T-helper 2 cell treated with Interferon-gamma antibody and Interleukin-4, amounts not matched to agents 5 μg/mL and 100 μg/mL, for 36 hours (primary cell): ENCODE results near the gene RNF5.
A peak's percentile ranks its signal among the peaks of the same experiment; 100 is the strongest.
"Not testable (repeated sequence)": the region's sequence is repeated elsewhere in the genome, so short reads cannot be mapped to it uniquely, and the experiment has no call there.

ENCODE experiments used
- DNase-seq: peaks from one replicate; pipeline ENCODE4 v3.0.0; 2021; ENCODE audit warnings: low spot score
- H3K27ac Mint-ChIP-seq: one replicate; pipeline ENCODE4 v1.8.0; 2021; ENCODE audit warnings: mild to moderate bottlenecking, mixed read lengths
- H3K27me3 Mint-ChIP-seq: one replicate; pipeline ENCODE4 v1.8.0; 2021; ENCODE audit warnings: low read depth, mixed read lengths
- H3K36me3 Mint-ChIP-seq: one replicate; pipeline ENCODE4 v1.8.0; 2021; ENCODE audit warnings: low read depth, mixed read lengths
- H3K4me1 Mint-ChIP-seq: one replicate; pipeline ENCODE4 v1.8.0; 2021; ENCODE audit warnings: low read depth, mixed read lengths
- H3K4me3 Mint-ChIP-seq: one replicate; pipeline ENCODE4 v1.8.0; 2022; ENCODE audit warnings: mild to moderate bottlenecking, moderate library complexity, mixed read lengths
- H3K9me3 Mint-ChIP-seq: one replicate; pipeline ENCODE4 v1.8.0; 2021; ENCODE audit warnings: mixed read lengths

RNF5 gene

DNA sequence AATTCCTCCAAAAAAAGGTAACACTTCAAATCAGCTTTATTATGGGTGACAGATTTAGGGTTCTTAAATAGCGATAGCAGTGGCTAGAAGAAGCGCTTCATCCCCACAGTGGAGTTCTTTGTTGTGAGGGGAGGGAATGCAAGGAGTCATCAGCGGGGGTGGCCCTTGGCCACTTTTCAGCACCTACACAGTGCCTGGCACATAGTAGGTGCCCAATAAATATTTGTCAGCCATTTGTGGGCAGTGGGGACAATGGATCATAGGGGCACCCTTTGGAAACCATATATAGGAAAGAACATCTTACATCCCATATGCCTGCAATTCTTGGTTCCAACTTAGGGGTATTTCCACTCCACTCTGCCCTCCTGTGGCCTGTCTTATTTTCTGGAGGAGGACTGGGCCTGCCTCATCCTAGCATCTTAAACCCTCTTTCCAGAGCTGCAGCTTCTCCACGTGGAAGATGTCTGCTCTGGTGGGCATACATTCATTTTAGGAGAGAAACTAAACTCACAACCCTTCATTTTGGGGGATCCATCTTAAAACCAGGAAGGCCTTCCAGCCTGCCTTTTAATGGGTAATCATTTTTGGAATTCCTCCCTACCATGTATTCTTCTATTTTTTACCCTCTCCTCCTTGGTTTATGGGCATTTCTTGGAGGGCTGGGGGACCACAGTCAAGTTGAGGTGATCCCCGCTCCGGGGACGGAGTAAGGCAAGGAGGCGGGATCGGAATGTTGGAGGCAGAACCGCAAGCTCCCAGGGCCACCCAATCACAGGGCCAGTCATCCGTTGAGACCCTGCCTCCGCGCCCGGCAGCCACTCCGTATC lies 16.8 kb downstream of the RNF5 start:
- no peak for DNase-seq
- H3K36me3 Mint-ChIP-seq, result peaks cover 26% of the 10 kb centered on the region
- peaks cover 27% of the 10 kb centered on the region for H3K4me1 Mint-ChIP-seq
- H3K27ac Mint-ChIP-seq, result peak overlapping the region; percentile 90
- H3K4me3 Mint-ChIP-seq, result peak overlapping the region; percentile 96
- H3K27me3 Mint-ChIP-seq, result no peaks in the 10 kb centered on the region
- H3K9me3 Mint-ChIP-seq, result no peaks in the 10 kb centered on the region

- Mint-ChIP-seq H3K27ac (peak overlapping the region; percentile 99), H3K4me1 (peaks cover 27% of the 10 kb centered on the region), H3K27me3 (no peaks in the 10 kb centered on the region), H3K36me3 (peaks cover 20% of the 10 kb centered on the region), H3K9me3 (no peaks in the 10 kb centered on the region), H3K4me3 (peak overlapping the region; percentile 96)
- DNase-seq, result peak; percentile 100
These were observed 17.4 kb downstream of the RNF5 start for GRCh38 chr6:32195652-32195901.

DNA sequence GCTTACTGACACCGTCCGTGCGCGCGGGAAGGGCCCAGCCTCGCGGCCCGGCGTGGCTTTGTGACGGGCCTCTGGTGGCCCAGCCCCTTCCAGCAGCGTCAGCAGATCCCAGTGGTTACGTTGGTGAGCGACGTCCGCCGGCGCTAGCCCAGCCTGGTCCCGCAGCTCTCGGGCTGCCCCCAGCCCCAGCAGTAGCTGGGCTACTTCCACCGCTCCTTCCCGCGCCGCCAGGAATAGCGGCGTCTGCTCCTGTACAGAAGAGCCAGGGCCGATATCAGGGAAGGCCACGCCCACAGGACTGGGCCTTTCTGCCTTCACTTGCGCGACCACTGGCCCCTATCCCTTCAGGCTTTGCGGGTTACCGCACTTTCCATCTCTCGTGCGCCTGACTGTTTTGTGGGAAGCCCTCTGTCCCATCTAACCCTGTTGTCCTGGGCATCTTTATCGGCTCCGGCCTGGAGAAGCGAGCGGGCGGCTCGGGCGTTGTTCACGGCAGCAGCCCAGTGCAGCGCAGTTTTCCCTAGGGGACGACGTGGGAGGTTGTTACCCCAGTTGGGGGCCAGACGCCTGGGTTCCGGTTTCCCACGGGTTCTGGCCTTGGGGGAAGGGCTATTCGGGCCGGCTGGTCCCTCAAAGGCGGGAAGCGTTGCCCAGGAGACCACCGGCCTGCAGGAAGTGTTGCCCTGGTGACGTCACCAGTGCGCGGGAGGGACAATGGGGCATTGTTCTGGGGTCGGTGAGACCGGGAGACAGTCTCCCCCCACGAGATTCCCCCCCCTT lies 17.9 kb downstream of the RNF5 start:
- DNase-seq, result peak; percentile 61
- Mint-ChIP-seq H3K9me3 (no peaks in the 10 kb centered on the region), H3K4me3 (peak overlapping the region; percentile 96), H3K27ac (peak overlapping the region; percentile 99), H3K27me3 (no peaks in the 10 kb centered on the region), H3K4me1 (peaks cover 27% of the 10 kb centered on the region), H3K36me3 (peaks cover 17% of the 10 kb centered on the region)

GRCh38 chr6:32196682-32197616 lies 18.7 kb downstream of the RNF5 start:
- H3K4me1 Mint-ChIP-seq, result peaks cover 27% of the 10 kb centered on the region
- no peaks in the 10 kb centered on the region for H3K27me3 Mint-ChIP-seq
- peak overlapping the region; percentile 96 for H3K4me3 Mint-ChIP-seq
- peak overlapping the region; percentile 99 for H3K27ac Mint-ChIP-seq
- H3K36me3 Mint-ChIP-seq, result peaks cover 9% of the 10 kb centered on the region
- DNase-seq, result no peak
- H3K9me3 Mint-ChIP-seq, result no peaks in the 10 kb centered on the region

GRCh38 chr6:32198345-32198696 lies 20.1 kb downstream of the RNF5 start:
- Mint-ChIP-seq H3K4me3 (no peak overlapping the region), H3K4me1 (peaks cover 25% of the 10 kb centered on the region), H3K9me3 (no peaks in the 10 kb centered on the region), H3K36me3 (no peaks in the 10 kb centered on the region), H3K27me3 (peaks cover 2% of the 10 kb centered on the region), H3K27ac (no peak overlapping the region)
- DNase-seq, result no peak

GRCh38 chr6:32198866-32199265 lies 20.7 kb downstream of the RNF5 start:
- DNase-seq, result no peak
- H3K36me3 Mint-ChIP-seq, result no peaks in the 10 kb centered on the region
- H3K4me3 Mint-ChIP-seq, result no peak overlapping the region
- H3K27me3 Mint-ChIP-seq, result peaks cover 4% of the 10 kb centered on the region
- no peak overlapping the region for H3K27ac Mint-ChIP-seq
- peaks cover 20% of the 10 kb centered on the region for H3K4me1 Mint-ChIP-seq
- no peaks in the 10 kb centered on the region for H3K9me3 Mint-ChIP-seq

GRCh38 chr6:32200711-32201475 lies 22.7 kb downstream of the RNF5 start:
- no peak overlapping the region for H3K27ac Mint-ChIP-seq
- peaks cover 13% of the 10 kb centered on the region for H3K27me3 Mint-ChIP-seq
- H3K4me3 Mint-ChIP-seq, result no peak overlapping the region
- no peaks in the 10 kb centered on the region for H3K9me3 Mint-ChIP-seq
- H3K36me3 Mint-ChIP-seq, result no peaks in the 10 kb centered on the region
- DNase-seq, result no peak
- H3K4me1 Mint-ChIP-seq, result peaks cover 5% of the 10 kb centered on the region

- Mint-ChIP-seq H3K4me1 (no peaks in the 10 kb centered on the region), H3K9me3 (no peaks in the 10 kb centered on the region), H3K27me3 (peaks cover 19% of the 10 kb centered on the region), H3K36me3 (no peaks in the 10 kb centered on the region), H3K4me3 (no peak overlapping the region), H3K27ac (no peak overlapping the region)
- no peak for DNase-seq
These were observed 24.0 kb downstream of the RNF5 start for GRCh38 chr6:32202186-32202585.

DNA sequence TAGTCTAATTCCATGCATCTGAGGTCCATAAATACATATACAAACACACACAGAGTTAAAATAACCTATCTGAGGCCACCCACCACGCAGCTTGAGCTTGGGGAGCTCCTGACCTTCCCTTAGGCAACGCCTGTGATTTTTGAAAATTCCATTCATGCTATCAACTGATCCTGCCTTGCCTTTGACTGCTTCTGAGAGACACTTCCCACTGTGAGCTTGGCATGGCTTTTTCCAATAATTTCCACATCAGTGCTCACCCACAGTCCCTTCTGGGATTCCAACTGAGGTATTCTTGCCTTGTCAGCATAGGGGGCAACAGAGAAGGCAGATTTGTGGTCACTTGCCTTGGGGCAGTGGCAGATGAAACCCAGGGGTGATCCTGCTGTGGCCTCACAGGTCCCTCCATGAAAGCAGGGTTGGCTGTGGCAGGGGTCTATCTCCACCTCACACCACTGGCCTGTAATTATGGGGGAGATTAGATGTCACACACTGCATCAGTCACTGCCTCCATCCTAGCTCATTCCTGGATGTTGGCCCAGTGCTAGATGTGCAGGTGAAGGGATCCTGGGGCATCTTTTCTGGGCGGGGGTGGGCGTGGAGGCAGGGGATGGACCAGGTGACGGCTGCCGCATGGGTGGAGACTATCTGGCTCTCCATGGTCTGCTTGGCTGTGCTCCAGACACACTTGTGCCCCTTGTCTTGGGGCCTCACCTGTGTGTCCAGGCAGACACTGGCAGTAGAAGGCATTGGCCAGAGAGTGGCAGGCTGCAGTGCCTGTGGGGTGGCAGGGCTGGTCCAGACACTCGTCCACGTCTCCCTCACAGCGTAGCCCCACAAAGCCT lies 25.4 kb downstream of the RNF5 start:
- Mint-ChIP-seq H3K27me3 (peaks cover 25% of the 10 kb centered on the region), H3K4me1 (no peaks in the 10 kb centered on the region), H3K27ac (no peak overlapping the region), H3K36me3 (no peaks in the 10 kb centered on the region), H3K9me3 (no peaks in the 10 kb centered on the region), H3K4me3 (no peak overlapping the region)
- DNase-seq, result no peak

GRCh38 chr6:32204268-32204715 lies 26.1 kb downstream of the RNF5 start:
- Mint-ChIP-seq H3K27me3 (peaks cover 27% of the 10 kb centered on the region), H3K9me3 (no peaks in the 10 kb centered on the region), H3K27ac (no peak overlapping the region), H3K36me3 (no peaks in the 10 kb centered on the region), H3K4me1 (no peaks in the 10 kb centered on the region), H3K4me3 (no peak overlapping the region)
- no peak for DNase-seq

- peaks cover 23% of the 10 kb centered on the region for H3K27me3 Mint-ChIP-seq
- no peaks in the 10 kb centered on the region for H3K9me3 Mint-ChIP-seq
- no peak overlapping the region for H3K27ac Mint-ChIP-seq
- no peaks in the 10 kb centered on the region for H3K36me3 Mint-ChIP-seq
- H3K4me3 Mint-ChIP-seq, result no peak overlapping the region
- no peak for DNase-seq
- H3K4me1 Mint-ChIP-seq, result no peaks in the 10 kb centered on the region
These were observed 30.8 kb downstream of the RNF5 start for GRCh38 chr6:32208996-32209395.

DNA sequence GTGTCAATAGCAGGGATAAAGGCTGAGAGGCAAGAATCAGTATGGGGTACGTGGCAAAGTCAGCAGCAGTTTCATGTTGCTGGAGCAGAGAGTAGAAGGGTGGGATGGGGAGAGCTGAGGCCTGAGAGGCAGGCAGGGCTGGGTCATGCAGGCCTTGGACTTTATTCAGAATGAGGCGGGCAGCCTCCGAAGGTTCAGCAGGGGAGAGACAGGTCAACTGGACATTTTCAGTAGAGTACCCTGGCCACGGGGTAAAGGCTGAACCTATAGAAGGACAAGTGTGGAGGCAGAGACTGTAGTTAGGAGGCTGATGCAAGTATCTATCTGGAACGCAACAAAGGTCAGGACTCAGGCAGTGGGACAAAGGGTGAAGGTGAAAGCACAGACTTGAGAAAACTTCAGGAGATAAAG lies 32.0 kb downstream of the RNF5 start:
- DNase-seq, result no peak
- H3K27ac Mint-ChIP-seq, result no peak overlapping the region
- no peaks in the 10 kb centered on the region for H3K9me3 Mint-ChIP-seq
- H3K36me3 Mint-ChIP-seq, result no peaks in the 10 kb centered on the region
- H3K27me3 Mint-ChIP-seq, result peaks cover 14% of the 10 kb centered on the region
- H3K4me1 Mint-ChIP-seq, result no peaks in the 10 kb centered on the region
- H3K4me3 Mint-ChIP-seq, result no peak overlapping the region

GRCh38 chr6:32211432-32211831 lies 33.2 kb downstream of the RNF5 start:
- not testable (repeated sequence) for H3K27ac Mint-ChIP-seq, H3K36me3 Mint-ChIP-seq, DNase-seq, H3K4me3 Mint-ChIP-seq, H3K9me3 Mint-ChIP-seq, H3K4me1 Mint-ChIP-seq, H3K27me3 Mint-ChIP-seq
